Activated T-helper 17 cell treated with anti-CD3 and anti-CD28 coated beads, Interleukin-2, amount 50 U/mL, for 72 hours (primary cell): ENCODE results near the gene MRTFB. TPM values are rescaled to one million over a fixed set of nuclear protein-coding genes. Genes with fewer than 3 reads are reported as not detected.

Experiments used
- ATAC-seq: fragments of 150-1000 bp; cut with Tn5 transposase; replicated peaks from 2 replicates; pipeline ENCODE4 v1.10.0; 2021; ENCODE audit warnings: mild to moderate bottlenecking, moderate library complexity
- H3K27ac Mint-ChIP-seq: one replicate; pipeline ENCODE4 v1.8.0; 2022; ENCODE audit warnings: mixed read lengths
- H3K27me3 Mint-ChIP-seq: one replicate; pipeline ENCODE4 v1.8.0; 2022; ENCODE audit warnings: mixed read lengths
- H3K36me3 Mint-ChIP-seq: one replicate; pipeline ENCODE4 v1.8.0; 2022; ENCODE audit warnings: low read depth, mild to moderate bottlenecking, mixed read lengths
- H3K4me1 Mint-ChIP-seq: one replicate; pipeline ENCODE4 v1.8.0; 2022; ENCODE audit warnings: mixed read lengths
- H3K4me3 Mint-ChIP-seq: one replicate; pipeline ENCODE4 v1.8.0; 2022; ENCODE audit warnings: mild to moderate bottlenecking, mixed read lengths
- H3K9me3 Mint-ChIP-seq: one replicate; pipeline ENCODE4 v1.8.0; 2022; ENCODE audit warnings: mixed read lengths
- total RNA-seq, 2 donors: library from RNA; stranded (reverse); gene quantifications; one replicate each; pipeline ENCODE4 v1.2.3, GENCODE V29; 2022

The MRTFB gene
- total RNA-seq, 2 donors from 2014 or later: 18.2 to 18.8 TPM

DNA sequence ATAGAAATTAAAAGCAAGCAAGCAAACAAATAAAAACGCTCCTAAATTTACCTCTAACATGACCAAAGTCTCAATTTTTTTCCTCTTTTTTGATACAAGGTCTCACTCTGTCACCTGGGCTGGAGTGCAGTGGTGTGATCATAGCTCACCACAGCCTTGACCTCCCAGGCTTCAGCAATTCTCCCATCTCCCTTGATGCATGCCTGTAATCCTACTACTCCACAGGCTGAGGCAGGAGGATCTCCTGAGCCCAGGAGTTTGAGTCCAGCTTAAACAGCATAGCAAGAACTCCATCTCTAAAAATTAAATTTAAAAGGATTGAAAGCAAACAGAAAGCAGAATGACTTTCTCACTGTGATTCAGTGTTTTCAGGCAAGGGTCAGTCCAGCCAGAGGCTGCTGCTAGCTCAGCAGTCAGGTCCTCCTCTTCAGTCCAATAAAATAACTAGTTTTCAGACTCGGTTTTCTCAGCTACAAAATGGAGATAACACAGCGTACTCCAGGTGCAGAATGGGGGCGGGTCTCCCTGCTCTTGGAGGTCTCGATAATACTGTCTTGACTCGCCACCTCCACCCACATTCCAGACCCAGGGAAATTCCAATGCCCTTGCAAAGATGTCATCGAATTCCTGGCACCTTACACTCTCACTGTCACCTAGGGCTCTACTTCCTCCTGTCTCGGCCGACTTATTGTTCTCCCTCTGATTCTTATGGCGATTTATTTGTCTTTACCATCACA, 20.7 kb upstream of the MRTFB start:
- no peak for ATAC-seq
- Mint-ChIP-seq H3K27ac (no peak overlapping the region), H3K9me3 (no peaks in the 10 kb centered on the region)

DNA sequence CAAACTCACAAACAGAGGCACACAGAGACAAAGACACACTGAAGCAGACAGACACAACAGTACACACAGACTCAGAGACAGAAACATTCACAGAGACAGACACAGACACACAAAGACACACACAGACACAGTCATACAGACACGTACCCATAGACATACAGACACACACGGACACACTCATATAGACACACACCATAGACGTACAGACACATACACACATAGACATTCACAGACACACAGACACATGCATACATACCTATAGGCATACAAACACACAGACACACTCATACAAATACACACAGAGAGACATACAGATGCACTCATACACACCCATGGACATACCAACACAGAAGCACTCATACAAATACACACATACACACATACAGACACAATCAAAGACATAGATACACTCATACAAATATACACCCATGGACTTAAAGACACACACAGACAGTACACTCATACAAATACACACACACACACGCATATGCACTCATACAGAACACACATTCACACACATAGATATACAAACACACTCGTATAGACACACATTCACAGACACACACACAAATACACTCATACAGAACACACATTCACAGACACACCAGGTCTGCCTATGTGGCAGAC, 19.9 kb upstream of the MRTFB start:
- no peak overlapping the region for H3K4me3 Mint-ChIP-seq
- no peak overlapping the region for H3K27ac Mint-ChIP-seq
- H3K36me3 Mint-ChIP-seq: no peaks in the 10 kb centered on the region
- peaks cover 4% of the 10 kb centered on the region for H3K27me3 Mint-ChIP-seq
- H3K9me3 Mint-ChIP-seq: peaks cover under 1% of the 10 kb centered on the region
- ATAC-seq: no peak
- no peaks in the 10 kb centered on the region for H3K4me1 Mint-ChIP-seq

More for the DNA sequence above, 20.7 kb upstream of the MRTFB start:
- no peak overlapping the region for H3K4me3 Mint-ChIP-seq
- no peaks in the 10 kb centered on the region for H3K4me1 Mint-ChIP-seq
- peaks cover 4% of the 10 kb centered on the region for H3K27me3 Mint-ChIP-seq
- H3K36me3 Mint-ChIP-seq: no peaks in the 10 kb centered on the region

GRCh38 chr16:14056970-14057369, 14.1 kb upstream of the MRTFB start:
- Mint-ChIP-seq H3K9me3 (peaks cover 4% of the 10 kb centered on the region), H3K27me3 (peaks cover 6% of the 10 kb centered on the region), H3K27ac (no peak overlapping the region), H3K36me3 (no peaks in the 10 kb centered on the region), H3K4me3 (no peak overlapping the region), H3K4me1 (no peaks in the 10 kb centered on the region)
- ATAC-seq: no peak

- Mint-ChIP-seq H3K27ac (no peak overlapping the region), H3K36me3 (no peaks in the 10 kb centered on the region), H3K27me3 (peaks cover 6% of the 10 kb centered on the region), H3K4me1 (no peaks in the 10 kb centered on the region), H3K4me3 (no peak overlapping the region), H3K9me3 (peaks cover 4% of the 10 kb centered on the region)
- no peak for ATAC-seq
Observed at GRCh38 chr16:14057878-14058382, 13.2 kb upstream of the MRTFB start.

- no peak for ATAC-seq
- Mint-ChIP-seq H3K4me1 (no peaks in the 10 kb centered on the region), H3K4me3 (no peak overlapping the region), H3K27ac (no peak overlapping the region), H3K36me3 (no peaks in the 10 kb centered on the region), H3K9me3 (no peaks in the 10 kb centered on the region), H3K27me3 (peaks cover 6% of the 10 kb centered on the region)
Observed at GRCh38 chr16:14061732-14062259, 9.3 kb upstream of the MRTFB start.

- H3K9me3 Mint-ChIP-seq: no peaks in the 10 kb centered on the region
- H3K27me3 Mint-ChIP-seq: peaks cover 5% of the 10 kb centered on the region
- H3K27ac Mint-ChIP-seq: no peak overlapping the region
- no peaks in the 10 kb centered on the region for H3K36me3 Mint-ChIP-seq
- H3K4me3 Mint-ChIP-seq: no peak overlapping the region
- H3K4me1 Mint-ChIP-seq: no peaks in the 10 kb centered on the region
- no peak for ATAC-seq
Observed at GRCh38 chr16:14062261-14062660, 8.9 kb upstream of the MRTFB start.

GRCh38 chr16:14063618-14064581, 7.2 kb upstream of the MRTFB start:
- Mint-ChIP-seq H3K9me3 (no peaks in the 10 kb centered on the region), H3K36me3 (no peaks in the 10 kb centered on the region), H3K27me3 (peaks cover 4% of the 10 kb centered on the region), H3K4me1 (no peaks in the 10 kb centered on the region), H3K4me3 (no peak overlapping the region), H3K27ac (no peak overlapping the region)
- ATAC-seq: no peak

GRCh38 chr16:14069818-14070217, 1.3 kb upstream of the MRTFB start:
- Mint-ChIP-seq H3K4me1 (peaks cover 7% of the 10 kb centered on the region), H3K36me3 (no peaks in the 10 kb centered on the region), H3K27me3 (peaks cover 4% of the 10 kb centered on the region), H3K9me3 (no peaks in the 10 kb centered on the region), H3K4me3 (peak overlapping the region; percentile 83), H3K27ac (no peak overlapping the region)
- ATAC-seq: no peak

- Mint-ChIP-seq H3K36me3 (no peaks in the 10 kb centered on the region), H3K4me1 (peaks cover 7% of the 10 kb centered on the region), H3K4me3 (peak overlapping the region; percentile 83), H3K27me3 (peaks cover 4% of the 10 kb centered on the region), H3K27ac (peak overlapping the region; percentile 85), H3K9me3 (no peaks in the 10 kb centered on the region)
- no peak for ATAC-seq
Observed at GRCh38 chr16:14070555-14070876, 603 bp upstream of the MRTFB start.

DNA sequence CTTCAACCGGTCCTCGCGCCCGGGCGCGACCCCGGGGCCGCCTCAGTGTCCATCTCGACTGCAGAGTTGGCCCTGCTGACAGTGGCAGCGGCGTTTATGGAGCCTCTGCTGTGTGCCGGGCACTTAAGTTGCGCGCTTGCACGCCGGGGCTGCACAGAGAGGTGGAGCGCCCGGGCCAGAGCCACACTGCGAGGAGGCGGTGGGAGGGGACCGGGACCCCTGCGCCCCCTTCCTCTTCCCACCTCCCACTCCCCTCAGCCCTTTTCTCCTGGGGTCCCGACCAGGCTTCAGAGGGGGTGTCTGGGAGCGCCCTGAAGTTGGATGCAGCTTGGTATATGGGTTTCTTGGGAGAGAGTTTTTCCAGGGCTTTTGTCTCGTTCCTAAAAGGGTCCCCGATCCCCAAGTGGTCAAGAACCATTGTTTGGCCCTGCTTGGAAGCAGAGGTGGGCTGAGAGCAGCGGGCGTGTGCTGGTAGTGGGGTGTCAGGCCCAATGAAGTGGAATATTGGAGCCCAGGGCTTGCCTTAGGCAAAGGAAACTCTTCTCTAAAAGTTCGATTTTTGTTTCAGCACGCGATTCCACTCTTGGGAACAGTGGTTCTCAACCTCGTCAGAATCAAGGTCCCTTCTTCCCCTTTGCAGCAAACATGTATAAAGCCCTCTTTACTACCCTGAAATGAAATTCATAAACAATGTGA, 605 bp downstream of the MRTFB start:
- no peak for ATAC-seq
- Mint-ChIP-seq H3K36me3 (no peaks in the 10 kb centered on the region), H3K27ac (peak overlapping the region; percentile 82), H3K4me3 (peak overlapping the region; percentile 83), H3K9me3 (no peaks in the 10 kb centered on the region), H3K4me1 (peaks cover 7% of the 10 kb centered on the region), H3K27me3 (peaks cover 4% of the 10 kb centered on the region)

DNA sequence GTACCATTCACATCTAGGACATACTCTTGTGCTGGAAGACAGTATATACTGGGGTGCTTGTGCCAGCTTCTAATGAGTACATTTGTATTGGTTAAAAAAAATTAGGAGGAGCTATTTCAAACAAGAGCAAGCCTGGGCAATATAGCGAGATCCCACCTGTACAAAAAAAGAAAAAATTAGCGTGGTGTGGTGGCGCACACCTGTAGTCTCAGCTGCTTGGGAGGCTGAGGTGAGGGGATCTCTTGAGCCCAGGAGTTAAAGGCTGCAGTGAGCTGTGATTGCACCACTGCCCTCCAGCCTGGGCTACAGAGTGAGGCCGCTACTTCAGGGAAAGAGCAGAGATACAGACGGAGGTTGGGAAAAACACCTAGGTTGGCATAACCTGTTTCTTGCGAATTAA, 1.2 kb downstream of the MRTFB start:
- H3K27me3 Mint-ChIP-seq: peaks cover 4% of the 10 kb centered on the region
- H3K4me1 Mint-ChIP-seq: peaks cover 7% of the 10 kb centered on the region
- H3K27ac Mint-ChIP-seq: peak overlapping the region; percentile 82
- ATAC-seq: no peak
- H3K9me3 Mint-ChIP-seq: no peaks in the 10 kb centered on the region
- no peaks in the 10 kb centered on the region for H3K36me3 Mint-ChIP-seq
- peak overlapping the region; percentile 83 for H3K4me3 Mint-ChIP-seq

DNA sequence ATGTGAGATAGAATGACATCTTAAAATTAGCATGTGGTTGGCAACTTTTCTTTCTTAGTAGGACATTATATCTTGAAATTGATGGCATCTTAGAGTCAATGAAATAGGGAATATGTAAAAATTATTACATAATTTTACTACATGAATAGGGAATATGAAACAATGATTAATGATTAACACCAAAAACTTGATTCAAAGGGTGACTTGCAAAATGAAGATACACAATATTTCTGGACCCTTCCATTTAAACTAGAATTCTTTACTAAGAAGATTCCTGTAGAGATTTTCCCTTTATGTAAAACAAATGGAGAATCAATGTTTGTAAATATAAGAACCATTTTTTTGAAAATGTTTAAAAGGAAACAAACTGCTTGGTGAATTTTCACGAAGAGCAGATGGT, 3.4 kb downstream of the MRTFB start:
- Mint-ChIP-seq H3K9me3 (no peaks in the 10 kb centered on the region), H3K27me3 (no peaks in the 10 kb centered on the region), H3K4me1 (peaks cover 7% of the 10 kb centered on the region), H3K27ac (no peak overlapping the region), H3K4me3 (no peak overlapping the region), H3K36me3 (no peaks in the 10 kb centered on the region)
- no peak for ATAC-seq

- no peaks in the 10 kb centered on the region for H3K4me1 Mint-ChIP-seq
- H3K27me3 Mint-ChIP-seq: no peaks in the 10 kb centered on the region
- no peak for ATAC-seq
- no peaks in the 10 kb centered on the region for H3K9me3 Mint-ChIP-seq
- H3K36me3 Mint-ChIP-seq: peaks cover 29% of the 10 kb centered on the region
- no peak overlapping the region for H3K4me3 Mint-ChIP-seq
- no peak overlapping the region for H3K27ac Mint-ChIP-seq
Observed at GRCh38 chr16:14077918-14078317, 6.8 kb downstream of the MRTFB start.

- H3K27ac Mint-ChIP-seq: no peak overlapping the region
- no peak overlapping the region for H3K4me3 Mint-ChIP-seq
- ATAC-seq: no peak
Observed at GRCh38 chr16:14086477-14086876, 15.4 kb downstream of the MRTFB start.

More at GRCh38 chr16:14086477-14086876, 15.4 kb downstream of the MRTFB start:
- Mint-ChIP-seq H3K4me1 (peaks cover 6% of the 10 kb centered on the region), H3K36me3 (peaks cover 11% of the 10 kb centered on the region), H3K9me3 (no peaks in the 10 kb centered on the region), H3K27me3 (no peaks in the 10 kb centered on the region)
